GM19025 (cell line): Measurements from ENCODE around the gene SIL1.
"Not testable (repeated sequence)": the region's sequence is repeated elsewhere in the genome, so short reads cannot be mapped to it uniquely, and the experiment has no call there.

Source experiments
- ATAC-seq: cut with Tn5 transposase; IDR thresholded peaks from one replicate; pipeline ENCODE4 v1.9.1; 2021; ENCODE audit warnings: mild to moderate bottlenecking, low read depth, moderate library complexity; ENCODE audit not compliant: unreplicated experiment

SIL1 gene

DNA sequence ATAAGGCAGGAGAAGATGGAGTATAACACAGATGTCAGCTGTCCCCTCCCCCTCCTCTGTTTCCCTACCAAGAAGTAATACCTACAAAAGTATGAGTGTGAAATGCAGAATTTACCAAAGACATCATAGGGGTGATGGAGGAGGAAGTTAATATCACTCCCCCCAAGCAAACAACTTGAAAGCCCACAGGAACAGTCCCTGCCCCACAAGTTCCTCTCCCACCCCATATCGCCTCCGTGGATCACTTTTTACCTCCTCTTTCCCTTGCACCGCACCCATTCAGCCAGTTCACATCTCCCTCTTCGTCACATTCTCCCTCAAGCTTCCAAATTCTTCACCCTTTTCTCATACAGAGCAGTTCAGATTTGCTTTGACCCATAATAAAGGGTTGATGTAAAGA lies 7.0 kb upstream of the SIL1 start:
- no peak for ATAC-seq

DNA sequence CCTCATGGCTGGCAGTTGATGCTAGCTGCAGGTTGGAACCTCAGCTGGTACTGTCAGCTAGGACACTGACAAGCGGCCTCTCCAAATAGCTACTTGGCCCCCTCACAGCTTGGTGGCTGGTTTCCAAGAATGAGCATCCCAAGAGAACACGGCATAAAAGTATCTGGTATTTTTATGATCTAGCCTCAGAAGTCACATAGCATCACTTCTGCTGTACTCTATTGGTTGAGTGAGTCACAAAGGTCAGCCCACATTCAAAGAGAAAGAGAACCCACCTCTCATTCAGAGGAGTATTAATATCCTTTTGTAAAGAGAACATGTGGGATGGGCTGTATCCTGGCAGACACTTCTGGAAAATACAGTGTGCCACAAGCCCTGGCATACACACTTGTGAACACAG lies 6.0 kb upstream of the SIL1 start:
- ATAC-seq: no peak

DNA sequence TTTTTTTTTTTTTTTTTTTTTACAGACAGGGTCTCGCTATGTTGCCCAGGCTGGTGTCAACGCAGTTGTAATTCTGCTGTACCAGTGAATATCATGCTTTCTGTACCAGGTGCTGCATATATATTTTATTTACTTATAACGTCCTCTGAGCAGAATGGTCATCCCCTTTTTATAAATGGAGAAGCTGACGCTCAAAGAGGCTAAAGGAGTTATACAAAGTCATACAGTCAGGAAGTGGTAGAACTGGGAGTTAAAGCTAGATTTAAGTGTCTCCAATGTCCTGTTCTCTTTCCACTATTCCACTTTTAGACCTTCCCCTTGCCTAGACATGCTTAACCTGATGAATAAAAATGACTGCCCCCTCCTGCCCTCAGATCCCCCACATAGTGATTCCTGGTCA lies 1.2 kb upstream of the SIL1 start:
- no peak for ATAC-seq

DNA sequence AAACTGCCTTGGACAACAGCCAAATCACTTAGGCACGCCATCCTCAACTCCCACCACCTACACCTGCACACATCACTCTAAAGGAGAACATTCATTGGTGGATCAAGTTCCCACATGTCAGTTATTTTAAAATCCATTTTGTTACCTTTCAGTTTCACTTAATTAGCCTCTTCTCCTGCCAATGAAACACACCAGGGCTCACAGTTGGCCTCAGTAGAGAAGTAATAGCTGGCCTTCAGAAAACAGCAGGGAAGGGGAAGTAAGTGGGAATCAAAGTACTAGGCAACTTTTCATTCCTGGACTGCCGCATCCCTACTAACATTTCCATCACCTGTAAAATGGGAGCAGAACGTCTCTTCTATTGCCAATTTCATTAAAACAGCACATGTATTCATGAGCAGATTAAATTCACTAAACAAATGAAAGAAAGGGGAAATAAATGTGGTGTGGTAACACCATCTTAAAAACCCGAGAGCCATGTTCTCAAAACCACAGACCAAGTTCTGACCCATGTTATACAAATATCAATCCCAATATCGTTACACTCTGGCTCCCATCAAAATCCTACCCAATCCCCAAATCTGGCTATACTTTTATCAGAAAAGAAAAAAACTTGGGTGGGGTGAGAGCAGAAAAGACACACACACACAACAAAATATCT lies 1.7 kb downstream of the SIL1 start:
- no peak for ATAC-seq

DNA sequence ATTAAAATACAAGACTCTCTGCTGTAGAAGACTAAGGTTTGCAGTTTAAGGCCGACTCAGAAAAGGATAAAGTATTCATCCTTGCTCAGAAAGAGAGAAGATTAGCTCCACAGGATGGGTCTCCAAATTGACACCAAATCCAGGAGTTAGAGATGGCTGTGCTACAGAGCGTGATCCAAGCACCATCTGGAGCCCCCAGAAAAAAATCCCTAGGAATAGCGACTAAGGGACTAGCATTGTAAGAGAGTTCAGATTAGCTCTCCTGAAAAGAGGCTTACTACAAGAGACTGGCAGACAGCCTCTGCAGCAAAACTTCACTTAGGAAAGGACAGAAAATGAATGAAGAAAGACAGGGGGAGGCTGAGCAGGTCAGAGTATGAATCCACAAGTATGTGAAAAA lies 3.7 kb downstream of the SIL1 start:
- ATAC-seq: no peak

DNA sequence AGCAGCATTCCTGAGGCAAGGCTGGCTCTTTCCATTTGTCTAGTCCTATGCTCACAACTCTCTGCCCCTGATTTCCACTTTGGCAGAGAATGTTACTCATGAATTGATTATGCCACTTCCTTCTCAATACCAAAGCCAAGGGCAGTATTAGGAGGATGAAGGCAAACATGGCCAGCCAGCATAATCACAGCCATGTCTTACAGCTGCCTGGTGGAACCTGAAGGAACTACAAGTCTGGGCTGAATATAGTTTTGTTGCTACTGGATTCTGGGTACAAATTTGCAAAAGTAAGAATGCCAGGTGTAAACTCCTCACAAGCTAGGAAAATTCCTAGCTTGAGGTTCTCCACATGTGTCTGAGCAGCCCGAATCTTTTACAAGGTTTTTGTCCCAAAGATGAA lies 4.2 kb downstream of the SIL1 start:
- no peak for ATAC-seq

DNA sequence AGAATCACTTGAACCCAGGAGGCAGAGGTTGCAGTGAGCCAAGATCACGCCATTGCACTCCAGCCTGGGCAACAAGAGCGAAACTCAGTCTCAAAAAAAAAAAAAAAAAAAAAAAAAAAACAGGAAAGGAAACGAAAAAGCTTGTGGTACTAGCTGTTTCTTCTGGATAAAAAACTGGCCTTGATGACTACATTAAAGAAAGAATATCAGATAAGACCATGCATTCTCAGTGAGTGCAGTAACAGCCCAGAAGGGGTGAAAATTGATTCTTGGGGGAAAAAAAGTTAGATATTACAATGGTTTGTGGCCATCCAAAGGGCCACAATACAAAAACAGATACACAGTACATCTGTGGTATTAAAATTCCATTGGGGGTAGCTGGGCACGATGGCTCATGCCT lies 5.3 kb downstream of the SIL1 start:
- ATAC-seq: not testable (repeated sequence)

DNA sequence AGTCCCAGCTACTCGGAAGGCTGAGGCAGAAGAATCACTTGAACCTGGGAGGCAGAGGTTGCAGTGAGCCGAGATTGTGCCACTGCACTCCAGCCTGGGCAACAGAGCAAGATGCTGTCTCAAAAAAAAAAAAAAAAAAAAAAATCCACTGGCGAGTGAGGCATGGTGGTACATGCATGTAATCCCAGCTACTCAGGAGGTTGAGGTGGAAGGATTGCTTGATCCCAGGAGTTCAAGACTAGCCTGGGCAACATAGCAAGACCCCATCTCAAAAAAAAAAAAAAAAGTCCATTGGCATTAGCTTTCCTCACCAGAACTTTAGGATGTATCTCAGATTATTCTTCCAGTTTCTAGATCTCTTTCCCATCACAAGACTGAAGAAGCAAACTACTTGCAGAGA lies 6.2 kb downstream of the SIL1 start:
- ATAC-seq: not testable (repeated sequence)

DNA sequence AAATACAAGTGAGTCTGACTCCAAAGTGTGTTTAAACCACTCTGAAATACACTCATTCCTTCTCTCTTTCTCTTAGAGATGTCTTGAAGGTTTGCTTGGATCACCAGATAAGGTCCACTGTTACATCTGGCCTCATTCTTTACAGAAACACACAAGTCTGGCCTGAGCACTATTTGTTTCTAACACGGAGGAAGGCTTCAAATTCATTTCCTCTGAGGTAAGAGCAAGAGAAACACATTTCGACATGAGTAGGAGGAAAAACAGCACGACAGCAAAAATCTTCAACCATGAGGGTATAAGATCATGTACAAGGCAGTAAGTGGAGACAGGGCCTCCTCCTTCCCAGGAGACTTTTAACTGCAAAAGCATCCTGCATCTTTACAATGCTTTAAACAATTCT lies 8.0 kb downstream of the SIL1 start:
- no peak for ATAC-seq

DNA sequence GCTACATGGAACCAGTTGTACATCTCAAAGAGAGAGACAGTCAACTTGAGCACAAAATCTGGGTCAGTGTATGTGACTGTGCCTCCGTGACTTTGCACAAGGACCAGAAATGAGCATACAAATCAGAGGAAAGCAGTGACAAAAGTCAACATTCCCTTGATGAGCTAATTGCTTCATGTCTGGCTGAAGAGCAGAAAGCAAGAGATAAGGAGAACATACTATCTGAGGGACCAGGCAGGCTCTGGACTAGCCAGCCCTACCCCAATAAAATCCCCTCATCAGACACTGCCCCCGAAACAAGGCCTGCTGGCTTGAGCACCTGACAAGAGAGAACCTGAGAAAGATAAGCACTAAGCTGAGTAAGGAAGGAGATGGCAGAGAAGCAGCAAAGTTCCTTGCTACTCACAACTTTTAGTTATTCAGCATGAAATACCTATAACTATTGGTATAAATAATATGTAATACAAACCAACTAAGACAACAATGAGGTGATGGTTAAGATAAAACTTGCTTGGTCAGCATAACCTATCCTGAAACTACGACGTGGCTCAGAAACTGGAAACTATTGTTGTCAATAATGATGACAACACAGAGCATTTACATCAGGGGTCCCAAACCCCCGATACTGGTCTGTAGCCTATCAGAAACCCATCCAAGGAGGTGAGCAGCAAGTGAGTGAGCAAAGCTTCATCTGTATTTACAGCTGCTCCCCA lies 9.5 kb downstream of the SIL1 start:
- ATAC-seq: no peak

DNA sequence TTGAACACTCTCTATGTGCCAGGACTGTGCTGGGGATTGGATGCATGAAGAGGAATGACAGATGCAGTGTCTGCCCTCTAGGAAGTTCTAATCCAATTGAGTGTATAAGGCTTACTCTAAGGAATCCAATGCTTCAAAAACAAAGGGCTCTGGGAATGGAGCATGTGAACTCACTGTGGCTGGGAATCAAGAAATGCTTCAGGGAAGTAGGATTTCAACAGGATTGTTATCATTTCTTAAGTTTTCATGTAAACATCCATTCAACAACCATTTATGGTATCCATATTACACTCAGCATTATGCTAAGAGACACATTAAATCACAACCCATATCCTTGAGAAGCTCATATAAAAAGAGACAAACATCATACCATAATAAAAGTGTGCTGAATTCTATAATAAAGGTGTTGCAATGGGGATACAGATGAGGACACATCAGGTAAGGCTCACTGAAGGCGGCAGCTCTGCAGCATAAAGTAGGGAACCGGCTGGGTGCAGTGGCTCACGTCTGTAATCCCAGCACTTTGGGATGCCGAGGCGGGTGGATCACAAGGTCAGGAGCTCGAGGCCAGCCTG lies 11.3 kb downstream of the SIL1 start:
- no peak for ATAC-seq

DNA sequence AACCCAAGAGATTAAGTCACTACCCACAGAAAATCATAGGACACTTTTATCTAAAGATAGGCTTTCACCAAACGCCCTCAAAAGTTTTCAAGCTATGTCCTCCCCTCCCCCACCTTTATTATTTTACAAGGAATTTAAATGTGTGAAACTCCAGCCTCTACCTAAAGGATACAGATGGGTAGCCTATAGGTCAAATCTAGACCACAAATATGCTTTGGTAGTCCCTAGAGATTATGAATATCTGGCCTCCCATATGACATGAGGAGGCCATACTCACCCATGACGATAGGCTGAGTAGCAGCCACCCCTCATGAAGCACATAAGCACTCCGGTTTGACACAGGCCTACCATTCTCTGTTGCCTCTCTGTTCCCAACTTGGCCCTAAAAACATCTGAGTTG lies 11.9 kb downstream of the SIL1 start:
- ATAC-seq: no peak

DNA sequence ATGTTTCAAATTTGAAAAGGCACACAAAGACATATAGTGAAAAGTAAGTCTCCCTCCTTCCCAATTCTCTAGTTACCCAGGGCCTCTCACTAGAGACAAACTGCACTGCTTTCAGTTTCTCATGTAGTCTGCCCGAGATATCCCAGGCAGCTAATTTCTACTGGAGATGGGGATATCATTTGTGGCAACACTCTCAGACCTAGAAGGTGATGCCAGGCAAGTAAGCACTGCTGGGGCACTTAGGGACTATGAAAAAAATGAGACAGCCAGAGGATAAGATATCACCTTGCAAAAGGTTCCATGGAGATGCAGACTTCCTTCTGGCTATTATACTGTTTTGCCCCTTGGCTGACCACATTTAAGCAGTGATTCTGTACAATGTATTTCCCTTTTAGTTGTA lies 12.6 kb downstream of the SIL1 start:
- no peak for ATAC-seq

DNA sequence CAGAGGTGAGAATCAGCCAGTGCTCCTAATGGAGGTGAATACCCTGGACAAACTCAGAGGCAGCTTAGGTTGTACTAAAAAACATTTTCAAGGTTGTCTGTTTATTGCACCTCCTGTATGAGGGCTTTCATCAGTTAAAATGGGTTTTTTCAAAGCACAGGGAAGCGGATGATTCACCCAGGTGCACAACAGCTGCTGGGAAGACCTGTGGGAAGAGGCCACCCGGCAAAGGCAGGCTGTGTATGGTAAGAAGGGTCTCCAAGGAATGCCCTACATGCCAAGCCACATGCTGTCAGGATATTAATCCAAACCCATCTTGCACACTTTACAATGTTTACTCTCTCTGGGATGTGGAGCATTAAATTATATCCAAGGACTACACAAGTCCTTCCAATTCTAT lies 14.7 kb downstream of the SIL1 start:
- no peak for ATAC-seq

DNA sequence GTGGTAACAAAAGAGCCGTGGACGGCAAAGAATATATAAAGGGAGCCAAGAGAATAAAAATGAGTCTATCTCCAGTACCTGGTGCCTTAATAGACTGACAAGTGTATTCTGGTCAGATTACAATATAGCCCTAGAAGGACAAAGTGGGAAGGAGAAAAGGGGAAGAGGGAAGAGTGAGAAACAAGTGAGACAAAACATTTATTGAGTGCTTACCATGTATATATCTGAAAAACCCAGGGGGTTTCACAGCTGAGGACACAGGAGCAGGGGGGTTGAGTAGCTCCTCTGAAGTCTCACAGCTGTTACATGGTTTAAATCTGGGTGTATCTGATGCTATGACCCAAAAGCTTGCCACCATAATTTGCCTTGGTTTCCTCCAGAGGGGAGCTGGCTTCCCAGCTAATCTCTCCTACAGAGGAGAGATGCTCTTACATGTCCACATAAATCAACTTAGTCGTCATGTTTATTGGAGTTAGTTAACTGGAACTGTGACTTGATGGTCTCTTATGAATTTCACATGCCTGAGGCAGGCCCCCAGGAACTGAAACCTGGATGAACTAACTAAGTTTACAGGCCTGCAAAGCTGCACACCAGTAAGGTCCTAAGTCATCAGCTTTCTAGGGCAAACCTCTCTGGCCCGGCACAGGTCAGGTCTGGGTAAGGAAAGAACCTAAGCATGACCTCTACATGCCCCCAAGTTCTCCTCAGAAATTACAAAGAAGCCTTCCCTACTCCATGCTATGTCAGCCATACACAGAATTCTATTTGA lies 15.5 kb downstream of the SIL1 start:
- no peak for ATAC-seq

DNA sequence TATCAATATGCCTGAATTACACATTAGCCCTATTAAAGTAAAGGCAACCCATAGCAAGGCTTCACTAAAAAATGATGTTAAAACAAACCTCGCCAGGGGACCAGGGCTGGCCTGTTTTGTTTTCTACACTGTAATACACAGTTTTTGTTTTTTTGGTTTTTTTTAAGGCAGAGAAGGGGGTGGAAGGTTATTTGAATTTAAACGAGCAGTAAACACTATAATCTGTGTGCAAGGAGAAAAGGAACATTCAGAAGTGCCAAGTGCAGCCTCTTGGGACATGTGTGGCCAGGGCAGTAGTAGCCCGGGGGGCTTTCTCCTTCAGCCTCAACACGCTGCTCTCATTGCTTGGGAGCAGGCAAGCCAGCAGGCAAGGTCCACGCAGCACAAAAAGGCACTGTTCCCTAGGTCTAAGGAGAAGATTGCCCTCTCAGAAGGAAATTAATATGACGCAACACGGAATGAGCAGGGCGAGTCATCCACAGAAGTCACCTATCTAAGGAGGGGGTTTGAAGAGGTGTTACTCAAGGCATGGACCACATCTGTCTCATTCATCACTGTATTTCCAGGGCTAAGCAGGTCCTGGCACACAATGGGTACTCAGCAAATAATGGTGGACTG lies 16.2 kb downstream of the SIL1 start:
- no peak for ATAC-seq

DNA sequence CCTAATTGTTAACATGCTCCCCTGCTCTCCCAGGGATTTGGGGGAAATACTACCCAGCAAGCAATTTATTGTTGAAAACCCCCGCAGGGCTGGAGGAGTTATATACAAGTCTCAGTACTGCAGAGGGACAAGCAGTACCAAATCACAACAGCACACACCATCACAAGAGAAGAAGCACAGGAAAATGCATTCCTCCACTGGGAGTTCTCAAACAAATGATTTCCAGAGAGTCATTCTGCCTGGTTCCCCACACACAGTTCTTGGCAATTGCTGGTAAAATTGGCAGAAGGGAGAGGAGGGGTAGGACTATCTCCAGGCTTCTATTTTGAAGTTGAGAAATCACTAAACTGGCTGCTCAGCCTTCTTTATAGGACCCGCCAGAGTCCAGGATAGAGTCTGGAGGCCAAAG lies 16.8 kb downstream of the SIL1 start:
- no peak for ATAC-seq

DNA sequence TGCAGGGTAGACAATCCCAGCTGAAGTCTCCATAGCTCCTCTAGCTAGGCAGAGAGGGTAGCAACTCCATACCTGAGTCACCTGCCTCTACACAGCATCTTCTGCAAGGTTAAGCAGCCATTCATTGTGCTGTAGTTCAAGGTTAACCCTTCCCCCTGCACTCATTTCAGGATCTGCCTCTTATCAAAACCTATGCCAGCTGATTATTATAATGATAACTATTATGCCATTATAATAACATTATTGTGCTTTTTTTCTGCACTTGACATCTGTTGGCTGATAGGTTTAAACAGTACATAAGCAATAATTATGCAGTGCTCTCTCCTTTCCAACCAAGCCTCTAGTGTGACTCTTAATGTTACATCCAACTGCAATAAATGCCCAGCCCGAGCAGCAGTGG lies 17.3 kb downstream of the SIL1 start:
- ATAC-seq: no peak

DNA sequence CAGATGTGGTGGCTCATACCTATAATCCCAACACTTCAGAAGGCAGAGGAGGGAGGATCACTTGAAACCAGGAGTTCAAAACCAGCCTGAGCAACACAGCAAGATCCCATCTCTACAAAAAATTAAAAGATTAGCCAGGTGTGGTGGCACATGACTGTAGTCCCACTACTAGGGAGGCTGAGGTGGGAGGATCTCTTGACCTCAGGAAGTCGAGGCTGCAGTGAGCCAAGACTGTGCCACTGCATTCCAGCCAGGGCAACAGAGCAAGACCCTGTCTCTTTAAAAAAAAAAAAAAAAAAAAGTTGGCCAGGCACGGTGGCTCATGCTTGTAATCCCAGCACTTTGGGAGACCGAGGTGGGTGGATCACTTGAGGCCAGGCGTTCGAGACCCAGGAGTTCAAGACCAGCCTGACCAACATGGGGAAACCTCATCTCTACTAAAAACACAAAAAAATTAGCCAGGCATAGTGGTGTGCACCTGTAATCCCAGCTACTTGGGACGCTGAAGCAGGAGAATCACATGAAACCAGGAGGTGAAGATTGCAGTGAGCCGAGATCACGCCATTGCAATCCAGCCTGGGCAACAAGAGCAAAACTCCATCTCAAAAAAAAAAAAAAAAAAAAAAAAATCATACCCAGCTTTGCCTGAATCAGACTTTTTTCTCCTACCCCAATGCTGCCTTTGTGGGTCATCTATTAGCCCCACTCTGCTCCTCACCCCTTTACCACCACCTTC lies 18.2 kb downstream of the SIL1 start:
- not testable (repeated sequence) for ATAC-seq

DNA sequence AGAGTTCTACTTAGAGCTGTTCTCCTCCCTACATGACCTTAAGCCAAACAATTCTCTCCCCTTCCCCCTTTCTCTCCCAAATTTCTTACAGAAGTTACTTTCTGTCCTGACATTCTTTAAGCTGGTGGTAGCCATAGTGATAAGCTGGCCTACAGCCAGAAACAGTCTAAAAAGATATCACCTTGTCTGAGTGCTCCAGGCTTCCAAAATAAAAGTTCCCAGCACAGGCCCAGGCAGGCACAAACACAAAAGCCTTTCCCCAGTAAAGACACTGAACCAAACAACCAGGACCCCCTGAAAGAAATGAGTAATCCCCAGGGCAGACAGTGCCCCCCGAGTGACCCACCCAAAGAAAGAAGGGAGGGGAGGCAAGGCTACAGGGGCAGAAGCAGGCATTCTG lies 19.2 kb downstream of the SIL1 start:
- ATAC-seq: no peak
